ENCODE results near the gene TTC17. TPM values are rescaled to one million over a fixed set of nuclear protein-coding genes. Genes with fewer than 3 reads are reported as not detected.

Gene TTC17
- total RNA-seq, 1 donor from 2014 or later = 59.9 TPM

- DNase-seq (ENCODE audit: low spot score) = no peak
These were observed 179.3 kb downstream of the TTC17 start for GRCh38 chr11:43537833-43538615.

GRCh38 chr11:43541993-43542392 is 183.3 kb downstream of the TTC17 start:
- DNase-seq (ENCODE audit: low spot score) = no peak

GRCh38 chr11:43542750-43543712 is 184.3 kb downstream of the TTC17 start:
- DNase-seq (ENCODE audit: low spot score) = no peak

Other genes with a start within 250 kb of the TTC17 start
- gene API5, start 46.9 kb upstream of the TTC17 start, total RNA-seq (ENCODE audit: insufficient read depth, low replicate concordance) = 62.6 TPM